Spleen (tissue), 7 donors: ENCODE data around the gene METTL2B.
"Not testable (repeated sequence)": the region's sequence is repeated elsewhere in the genome, so short reads cannot be mapped to it uniquely, and the experiment has no call there.

ENCODE experiments used
- CTCF ChIP-seq, 11 experiments: fragments of 200-600 bp in 7 of 11; fragments of 450-650 bp in 4 of 11; sonication (generic) in 4 of 11; IDR thresholded peaks in 8 of 11; conservative IDR thresholded peaks in 3 of 11; 1 replicate in 7 of 11; 2 replicates in 4 of 11; pipeline versions ENCODE4 v1.4.0 to v1.8.0; 2016 to 2021; ENCODE audit warnings: antibody characterized with exemption in 11 of 11, inconsistent platforms in 4 of 11, mild to moderate bottlenecking in 1 of 11
- POLR2A ChIP-seq, 3 donors: fragments of 450-650 bp; IDR thresholded peaks; one replicate each; pipeline ENCODE4 v1.5.1; 2017; ENCODE audit warnings: antibody characterized with exemption in 3 of 3, mild to moderate bottlenecking in 1 of 3
- POLR2AphosphoS5 ChIP-seq, 3 donors: sonication (generic); formaldehyde crosslinking; IDR thresholded peaks; one replicate each; pipeline ENCODE4 v1.5.1; 2017; ENCODE audit warnings: antibody characterized with exemption in 3 of 3
- donor health status: DM: no; HTN: no; CAD: no; lungs with moderate emphysema.
- donor health status: DM: no; HTN: no; CAD: no.
- donor health status: DM: no; HTN: no; CAD: no.

GRCh38 chr7:128531105-128531954 is 54.8 kb downstream of the METTL2B start:
- not testable (repeated sequence) for TF ChIP-seq CTCF (IDR thresholded peaks at IDR 0.05 in 8 of 11, conservative IDR thresholded peaks at IDR 0.05 in 3 of 11); POLR2A (IDR thresholded peaks at IDR 0.05)
- TF ChIP-seq POLR2AphosphoS5 (IDR thresholded peaks at IDR 0.05), result peak; percentile 42 to 69 (median 61)
